Activated B cell treated with CpG ODN at 0.5 μM for 24 hours (primary cell): ENCODE results near the gene PSMB5. TPM values are rescaled to one million over a fixed set of nuclear protein-coding genes. Genes with fewer than 3 reads are reported as not detected.
A peak's percentile ranks its signal among the peaks of the same experiment; 100 is the strongest.

ENCODE experiments used
- ATAC-seq: fragments of 200-7000 bp; cut with Tn5 transposase; one replicate; pipeline ENCODE4 v1.10.0; 2021; ENCODE audit warnings: low read depth, mild to moderate bottlenecking, moderate library complexity
- CTCF ChIA-PET: fragments of 350-600 bp; sonication (Branson Sonifier 250); formaldehyde crosslinking; loops from one replicate; lab custom pipeline; 2021; ENCODE audit warnings: antibody characterized with exemption; lab: Charles Lee
- POLR2A ChIA-PET: fragments of 350-600 bp; sonication (Branson Sonifier 250); formaldehyde crosslinking; loops from one replicate; lab custom pipeline; 2021; ENCODE audit warnings: antibody characterized with exemption; lab: Charles Lee
- DNase-seq: peaks from one replicate; pipeline ENCODE4 v3.0.0; 2022
- H3K27ac Mint-ChIP-seq: one replicate; pipeline ENCODE4 v1.8.0; 2020; ENCODE audit warnings: mixed read lengths
- H3K27me3 Mint-ChIP-seq: one replicate; pipeline ENCODE4 v1.8.0; 2021; ENCODE audit warnings: mixed read lengths
- H3K36me3 Mint-ChIP-seq: one replicate; pipeline ENCODE4 v1.8.0; 2021; ENCODE audit warnings: low read depth, mixed read lengths
- H3K4me1 Mint-ChIP-seq: one replicate; pipeline ENCODE4 v1.8.0; 2021; ENCODE audit warnings: mixed read lengths
- H3K4me3 Mint-ChIP-seq: one replicate; pipeline ENCODE4 v1.8.0; 2020; ENCODE audit warnings: mild to moderate bottlenecking, mixed read lengths
- H3K9me3 Mint-ChIP-seq: one replicate; pipeline ENCODE4 v1.8.0; 2020; ENCODE audit warnings: mixed read lengths
- CTCF ChIP-seq: fragments of 200-600 bp; IDR thresholded peaks from one replicate; pipeline ENCODE4 v1.8.0; 2022; ENCODE audit warnings: antibody characterized with exemption, mild to moderate bottlenecking
- intact Hi-C: fragments of 100-400 bp; cut with micrococcal nuclease; formaldehyde crosslinking; loops from one replicate; pipeline ENCODE4 v1.15.1; 2024
- total RNA-seq: library from RNA; stranded (reverse); gene quantifications from 2 replicates; pipeline ENCODE4 v1.2.3, GENCODE V29; 2022

The PSMB5 gene
- 53.3 and 67.5 TPM in 2 replicates for total RNA-seq

GRCh38 chr14:23034498-23035302 lies at the start of gene PSMB5:
TSS of gene PSMB5 (minus strand) at chr14:23034900. CDS start at chr14:23034881, 19 bp downstream.
- TF ChIP-seq CTCF: no peak
- H3K36me3 Mint-ChIP-seq: peaks cover 32% of the 10 kb centered on the region
- peak; percentile 67 for DNase-seq
- peaks cover 29% of the 10 kb centered on the region for H3K4me1 Mint-ChIP-seq
- no peaks in the 10 kb centered on the region for H3K27me3 Mint-ChIP-seq
- intact Hi-C loops: loop anchor here (1.0 to 2.0 kb wide), 9 partner anchors 24 to 268 kb away; partner anchors contain the start of genes ACIN1, C14orf119, HAUS4 and OXA1L
- ChIA-PET CTCF (interaction anchor here (0.8 to 2.1 kb wide), 3 partner anchors 11 to 464 kb away, joined by 3 to 6 read pairs (median 3); no protein-coding TSS in a partner anchor), POLR2A (interaction anchor here (0.5 to 1.6 kb wide), 14 partner anchors 11 to 478 kb away, joined by 3 to 10 read pairs (median 4); partner anchors contain the start of genes CDH24 and PRMT5)
- peak; percentile 93 for ATAC-seq
- H3K4me3 Mint-ChIP-seq: peak within 1 kb of the TSS; percentile 84
- peak within 1 kb of the TSS; percentile 96 for H3K27ac Mint-ChIP-seq
- no peaks in the 10 kb centered on the region for H3K9me3 Mint-ChIP-seq

GRCh38 chr14:23080474-23080873 lies 45.8 kb upstream of the PSMB5 start:
- no peaks in the 10 kb centered on the region for H3K27me3 Mint-ChIP-seq
- peaks cover 84% of the 10 kb centered on the region for H3K36me3 Mint-ChIP-seq
- intact Hi-C loops: no loop called here
- ChIA-PET CTCF (interaction anchor here (1.0 kb wide), 1 partner anchor 12 kb away, joined by 3 read pairs; no protein-coding TSS in a partner anchor), POLR2A (interaction anchor here (0.7 to 1.0 kb wide), 2 partner anchors 14 to 87 kb away, joined by 3 read pairs; partner anchors contain the start of genes ACIN1 and C14orf119)
- H3K9me3 Mint-ChIP-seq: no peaks in the 10 kb centered on the region
- no peak for TF ChIP-seq CTCF
- no peak overlapping the region for H3K4me3 Mint-ChIP-seq
- no peak for DNase-seq
- ATAC-seq: no peak
- no peak overlapping the region for H3K27ac Mint-ChIP-seq
- H3K4me1 Mint-ChIP-seq: peaks cover 3% of the 10 kb centered on the region

GRCh38 chr14:23079716-23080115 lies 45.0 kb upstream of the PSMB5 start:
- POLR2A ChIA-PET: interaction anchor here (1.0 kb wide), 1 partner anchor 15 kb away, joined by 3 read pairs; the partner anchor contains the start of genes ACIN1 and C14orf119
- intact Hi-C loops: loop anchor here (5.0 kb wide), 1 partner anchor 218 kb away; no protein-coding TSS in a partner anchor
- ATAC-seq (no peak), DNase-seq (no peak)
- CTCF ChIA-PET: interaction anchor here (0.8 kb wide), 1 partner anchor 12 kb away, joined by 4 read pairs; no protein-coding TSS in a partner anchor
- Mint-ChIP-seq H3K27me3 (no peaks in the 10 kb centered on the region), H3K4me3 (no peak overlapping the region), H3K9me3 (no peaks in the 10 kb centered on the region), H3K4me1 (peaks cover 3% of the 10 kb centered on the region), H3K27ac (no peak overlapping the region), H3K36me3 (peaks cover 83% of the 10 kb centered on the region)
- no peak for TF ChIP-seq CTCF

DNA sequence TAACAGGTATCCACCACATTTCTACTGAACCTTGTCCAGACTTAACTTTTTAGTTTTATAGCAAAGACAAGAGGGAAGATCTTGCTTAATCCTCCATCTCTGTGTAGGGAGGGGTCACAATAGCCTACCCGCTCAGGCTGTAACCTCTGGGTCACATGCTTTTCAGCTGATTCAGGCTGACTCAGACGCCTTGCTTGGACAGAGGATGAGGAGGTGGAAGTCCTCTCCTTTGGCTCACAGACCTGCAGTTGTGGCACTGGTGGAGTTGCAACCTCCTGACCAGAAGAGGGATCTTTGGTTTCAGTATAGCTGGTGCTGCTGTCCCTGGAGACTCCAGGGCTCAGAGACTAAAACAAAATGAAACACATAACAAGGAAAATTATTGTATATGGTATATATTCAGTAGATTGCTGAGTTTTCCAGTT lies 44.0 kb upstream of the PSMB5 start:
- Mint-ChIP-seq H3K27me3 (no peaks in the 10 kb centered on the region), H3K36me3 (peaks cover 86% of the 10 kb centered on the region)
- intact Hi-C loops: loop anchor here (5.0 kb wide), 1 partner anchor 219 kb away; no protein-coding TSS in a partner anchor

More for the DNA sequence above, 44.0 kb upstream of the PSMB5 start:
- DNase-seq: no peak
- POLR2A ChIA-PET: interaction anchor here (0.7 to 2.7 kb wide), 2 partner anchors 16 to 662 kb away, joined by 3 to 17 read pairs; partner anchors contain the start of genes ACIN1 and C14orf119
- Mint-ChIP-seq H3K4me1 (peaks cover 3% of the 10 kb centered on the region), H3K4me3 (no peak overlapping the region), H3K27ac (no peak overlapping the region), H3K9me3 (no peaks in the 10 kb centered on the region)
- ATAC-seq: peak; percentile 18
- TF ChIP-seq CTCF: no peak
- CTCF ChIA-PET: interaction anchor here (1.3 to 3.5 kb wide), 10 partner anchors 8 to 107 kb away, joined by 3 to 35 read pairs (median 14); partner anchors contain the start of genes ACIN1, C14orf119 and SLC7A8
